Stimulated activated naive CD8-positive, alpha-beta T cell treated with anti-CD3 and anti-CD28 coated beads, Interleukin-15, Interleukin-2, amounts not matched to agents 100 ng/mL and 50 ng/mL, for 24 hours (primary cell): ENCODE measurements around the gene SYT11.
"Not testable (repeated sequence)": the region's sequence is repeated elsewhere in the genome, so short reads cannot be mapped to it uniquely, and the experiment has no call there.

Experiments used
- H3K27ac Mint-ChIP-seq: one replicate; pipeline ENCODE4 v1.8.0; 2021; ENCODE audit warnings: mild to moderate bottlenecking, mixed read lengths
- H3K27me3 Mint-ChIP-seq: one replicate; pipeline ENCODE4 v1.8.0; 2021; ENCODE audit warnings: mixed read lengths
- H3K36me3 Mint-ChIP-seq: one replicate; pipeline ENCODE4 v1.8.0; 2021; ENCODE audit warnings: low read depth, mixed read lengths
- H3K4me1 Mint-ChIP-seq: one replicate; pipeline ENCODE4 v1.8.0; 2021; ENCODE audit warnings: low read depth, mixed read lengths
- H3K4me3 Mint-ChIP-seq: one replicate; pipeline ENCODE4 v1.8.0; 2021; ENCODE audit warnings: mild to moderate bottlenecking, mixed read lengths
- H3K9me3 Mint-ChIP-seq: one replicate; pipeline ENCODE4 v1.8.0; 2021; ENCODE audit warnings: mixed read lengths

SYT11 gene

GRCh38 chr1:155859234-155859829, at the start of gene SYT11:
TSS of gene SYT11 (plus strand) at chr1:155859567. CDS start at chr1:155859762, 195 bp downstream.
- H3K4me3 Mint-ChIP-seq = peak within 1 kb of the TSS; percentile 83
- peak within 1 kb of the TSS; percentile 94 for H3K27ac Mint-ChIP-seq
- H3K36me3 Mint-ChIP-seq = no peaks in the 10 kb centered on the region
- H3K27me3 Mint-ChIP-seq = no peaks in the 10 kb centered on the region
- H3K4me1 Mint-ChIP-seq = peaks cover 56% of the 10 kb centered on the region
- H3K9me3 Mint-ChIP-seq = no peaks in the 10 kb centered on the region

- H3K9me3 Mint-ChIP-seq = no peaks in the 10 kb centered on the region
- peaks cover 3% of the 10 kb centered on the region for H3K4me1 Mint-ChIP-seq
- H3K36me3 Mint-ChIP-seq = peaks cover 51% of the 10 kb centered on the region
- no peaks in the 10 kb centered on the region for H3K27me3 Mint-ChIP-seq
- no peak overlapping the region for H3K27ac Mint-ChIP-seq
- no peak overlapping the region for H3K4me3 Mint-ChIP-seq
Observed at GRCh38 chr1:155812878-155813277, 46.5 kb upstream of the SYT11 start.

GRCh38 chr1:155813672-155814071, 45.7 kb upstream of the SYT11 start:
- H3K4me3 Mint-ChIP-seq = no peak overlapping the region
- H3K36me3 Mint-ChIP-seq = peaks cover 50% of the 10 kb centered on the region
- peaks cover 3% of the 10 kb centered on the region for H3K4me1 Mint-ChIP-seq
- peak overlapping the region; percentile 23 for H3K27ac Mint-ChIP-seq
- H3K9me3 Mint-ChIP-seq = no peaks in the 10 kb centered on the region
- H3K27me3 Mint-ChIP-seq = no peaks in the 10 kb centered on the region

GRCh38 chr1:155816351-155816750, 43.0 kb upstream of the SYT11 start:
- Mint-ChIP-seq H3K4me1 (no peaks in the 10 kb centered on the region), H3K36me3 (peaks cover 61% of the 10 kb centered on the region), H3K4me3 (no peak overlapping the region), H3K9me3 (no peaks in the 10 kb centered on the region), H3K27me3 (no peaks in the 10 kb centered on the region), H3K27ac (no peak overlapping the region)

GRCh38 chr1:155827450-155827849, 31.9 kb upstream of the SYT11 start:
- peaks cover 39% of the 10 kb centered on the region for H3K36me3 Mint-ChIP-seq
- no peaks in the 10 kb centered on the region for H3K27me3 Mint-ChIP-seq
- H3K27ac Mint-ChIP-seq = no peak overlapping the region
- H3K4me1 Mint-ChIP-seq = no peaks in the 10 kb centered on the region
- no peaks in the 10 kb centered on the region for H3K9me3 Mint-ChIP-seq
- H3K4me3 Mint-ChIP-seq = no peak overlapping the region

- no peak overlapping the region for H3K27ac Mint-ChIP-seq
- no peak overlapping the region for H3K4me3 Mint-ChIP-seq
Observed at GRCh38 chr1:155831279-155831976, 27.9 kb upstream of the SYT11 start.

GRCh38 chr1:155833665-155834295, 25.6 kb upstream of the SYT11 start:
- H3K27ac Mint-ChIP-seq = peak overlapping the region; percentile 52
- H3K36me3 Mint-ChIP-seq = peaks cover 33% of the 10 kb centered on the region
- H3K27me3 Mint-ChIP-seq = no peaks in the 10 kb centered on the region
- peaks cover 21% of the 10 kb centered on the region for H3K4me1 Mint-ChIP-seq
- H3K9me3 Mint-ChIP-seq = no peaks in the 10 kb centered on the region
- no peak overlapping the region for H3K4me3 Mint-ChIP-seq

More at GRCh38 chr1:155831279-155831976, 27.9 kb upstream of the SYT11 start:
- Mint-ChIP-seq H3K9me3 (no peaks in the 10 kb centered on the region), H3K27me3 (no peaks in the 10 kb centered on the region), H3K36me3 (peaks cover 36% of the 10 kb centered on the region), H3K4me1 (peaks cover 13% of the 10 kb centered on the region)

- peaks cover 21% of the 10 kb centered on the region for H3K4me1 Mint-ChIP-seq
- no peak overlapping the region for H3K4me3 Mint-ChIP-seq
- H3K36me3 Mint-ChIP-seq = peaks cover 33% of the 10 kb centered on the region
- H3K9me3 Mint-ChIP-seq = no peaks in the 10 kb centered on the region
- no peaks in the 10 kb centered on the region for H3K27me3 Mint-ChIP-seq
- H3K27ac Mint-ChIP-seq = peak overlapping the region; percentile 52
Observed at GRCh38 chr1:155834296-155834926, 25.0 kb upstream of the SYT11 start.

- not testable (repeated sequence) for H3K27ac Mint-ChIP-seq, H3K4me3 Mint-ChIP-seq, H3K27me3 Mint-ChIP-seq, H3K9me3 Mint-ChIP-seq
- Mint-ChIP-seq H3K36me3 (peaks cover 33% of the 10 kb centered on the region), H3K4me1 (peaks cover 21% of the 10 kb centered on the region)
Observed at GRCh38 chr1:155834927-155835399, 24.4 kb upstream of the SYT11 start.

- H3K27ac Mint-ChIP-seq = no peak overlapping the region
Observed at GRCh38 chr1:155835548-155835947, 23.8 kb upstream of the SYT11 start.

GRCh38 chr1:155840386-155840785, 19.0 kb upstream of the SYT11 start:
- peaks cover 44% of the 10 kb centered on the region for H3K36me3 Mint-ChIP-seq
- H3K4me3 Mint-ChIP-seq = no peak overlapping the region
- no peaks in the 10 kb centered on the region for H3K9me3 Mint-ChIP-seq
- peaks cover 36% of the 10 kb centered on the region for H3K4me1 Mint-ChIP-seq
- H3K27me3 Mint-ChIP-seq = no peaks in the 10 kb centered on the region
- H3K27ac Mint-ChIP-seq = no peak overlapping the region

More at GRCh38 chr1:155835548-155835947, 23.8 kb upstream of the SYT11 start:
- no peaks in the 10 kb centered on the region for H3K9me3 Mint-ChIP-seq
- peaks cover 21% of the 10 kb centered on the region for H3K4me1 Mint-ChIP-seq
- no peaks in the 10 kb centered on the region for H3K27me3 Mint-ChIP-seq
- no peak overlapping the region for H3K4me3 Mint-ChIP-seq
- H3K36me3 Mint-ChIP-seq = peaks cover 33% of the 10 kb centered on the region

GRCh38 chr1:155844860-155845421, 14.4 kb upstream of the SYT11 start:
- H3K4me3 Mint-ChIP-seq = no peak overlapping the region
- no peak overlapping the region for H3K27ac Mint-ChIP-seq
- H3K4me1 Mint-ChIP-seq = peaks cover 47% of the 10 kb centered on the region
- no peaks in the 10 kb centered on the region for H3K27me3 Mint-ChIP-seq
- H3K9me3 Mint-ChIP-seq = no peaks in the 10 kb centered on the region
- H3K36me3 Mint-ChIP-seq = peaks cover 56% of the 10 kb centered on the region

- Mint-ChIP-seq H3K36me3 (peaks cover 72% of the 10 kb centered on the region), H3K27ac (peak overlapping the region; percentile 72), H3K9me3 (no peaks in the 10 kb centered on the region), H3K4me1 (peaks cover 63% of the 10 kb centered on the region), H3K4me3 (no peak overlapping the region), H3K27me3 (no peaks in the 10 kb centered on the region)
Observed at GRCh38 chr1:155847823-155848529, 11.4 kb upstream of the SYT11 start.

GRCh38 chr1:155850345-155850744, 9.0 kb upstream of the SYT11 start:
- H3K36me3 Mint-ChIP-seq = peaks cover 57% of the 10 kb centered on the region
- no peaks in the 10 kb centered on the region for H3K9me3 Mint-ChIP-seq
- peak overlapping the region; percentile 50 for H3K4me3 Mint-ChIP-seq
- peaks cover 50% of the 10 kb centered on the region for H3K4me1 Mint-ChIP-seq
- peak overlapping the region; percentile 59 for H3K27ac Mint-ChIP-seq
- no peaks in the 10 kb centered on the region for H3K27me3 Mint-ChIP-seq
